Measurements from ENCODE around the gene NAPG. TPM values are rescaled to one million over a fixed set of nuclear protein-coding genes. Genes with fewer than 3 reads are reported as not detected.

Gene NAPG
- total and polyA plus RNA-seq, 4 donors = 12.7 to 37.4 (median 26.2) TPM

GRCh38 chr18:10524507-10525370 is 1.1 kb upstream of the NAPG start:
- TF ChIP-seq CTCF (IDR thresholded peaks at IDR 0.05; ENCODE audit: control extremely low read depth, extremely low read depth) = no peak
- no peaks in the 10 kb centered on the region for H3K9me3 ChIP-seq (ENCODE audit: control insufficient read depth in 4 of 4, insufficient read depth in 3 of 4, low read length in 3 of 4)
- no peak overlapping the region for H3K4me3 ChIP-seq
- 56 to 62% methylated on average over 11 of the region's 11 CpGs for WGBS, 2 donors
- DNase-seq = no peak
- H3K27ac ChIP-seq (ENCODE audit: low read depth in 1 of 2, low read length in 1 of 2) = no peak overlapping the region
- H3K27me3 ChIP-seq (ENCODE audit: control insufficient read depth in 3 of 3, insufficient read depth in 3 of 3, low read length in 2 of 3) = no peaks in the 10 kb centered on the region
- H3K9ac ChIP-seq (ENCODE audit: insufficient read depth in 1 of 2, low read length in 2 of 2) = no peak overlapping the region
- H3K36me3 ChIP-seq (ENCODE audit: control insufficient read depth in 4 of 4, insufficient read depth in 4 of 4, low read length in 4 of 4) = no peaks in the 10 kb centered on the region
- H3K4me1 ChIP-seq (ENCODE audit: control insufficient read depth in 5 of 5, insufficient read depth in 5 of 5, low read length in 5 of 5) = peaks cover 2 to 15% (median 4%) of the 10 kb centered on the region in 5 donors
- no peak for ATAC-seq (ENCODE audit: insufficient read depth, low FRiP score)

- ATAC-seq (ENCODE audit: insufficient read depth, low FRiP score) = no peak
- no peaks in the 10 kb centered on the region for H3K9me3 ChIP-seq (ENCODE audit: control insufficient read depth in 4 of 4, insufficient read depth in 3 of 4, low read length in 3 of 4)
- no peak for TF ChIP-seq CTCF (IDR thresholded peaks at IDR 0.05; ENCODE audit: control extremely low read depth, extremely low read depth)
- no peak for DNase-seq
- peaks cover 0 to 20% (median 6%) of the 10 kb centered on the region in 5 donors for H3K4me1 ChIP-seq (ENCODE audit: control insufficient read depth in 5 of 5, insufficient read depth in 5 of 5, low read length in 5 of 5)
- H3K9ac ChIP-seq (ENCODE audit: insufficient read depth in 1 of 2, low read length in 2 of 2) = no peak overlapping the region
- no peak overlapping the region for H3K4me3 ChIP-seq
- no peaks in the 10 kb centered on the region for H3K36me3 ChIP-seq (ENCODE audit: control insufficient read depth in 4 of 4, insufficient read depth in 4 of 4, low read length in 4 of 4)
- H3K27me3 ChIP-seq (ENCODE audit: control insufficient read depth in 3 of 3, insufficient read depth in 3 of 3, low read length in 2 of 3) = no peaks in the 10 kb centered on the region
- no peak overlapping the region for H3K27ac ChIP-seq (ENCODE audit: low read depth in 1 of 2, low read length in 1 of 2)
- 33 to 52% methylated on average over 7 of the region's 7 CpGs for WGBS, 2 donors
Measured at GRCh38 chr18:10525371-10525691, 496 bp upstream of the NAPG start.

DNA sequence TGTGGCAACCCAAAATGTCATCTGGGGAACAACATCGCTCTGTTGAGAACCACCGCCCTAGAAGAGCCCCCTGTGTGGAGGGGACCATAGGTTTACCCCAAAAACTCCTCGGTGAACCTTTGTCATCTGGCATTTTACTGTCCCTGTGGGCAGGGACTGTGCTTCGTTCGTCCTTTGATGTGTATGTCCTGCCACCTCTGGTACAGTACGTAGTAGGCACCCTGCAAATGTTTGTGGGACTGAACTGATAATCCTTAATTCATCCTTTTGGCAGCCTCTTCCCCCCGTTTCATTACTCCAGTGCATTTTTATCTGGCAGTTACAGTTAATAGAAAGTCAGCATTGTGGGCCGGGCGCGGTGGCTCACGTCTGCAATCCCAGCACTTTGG is 728 bp downstream of the NAPG start:
- TF ChIP-seq CTCF (IDR thresholded peaks at IDR 0.05; ENCODE audit: control extremely low read depth, extremely low read depth) = no peak
- no peak for ATAC-seq (ENCODE audit: insufficient read depth, low FRiP score)

More for the DNA sequence above, 728 bp downstream of the NAPG start:
- DNase-seq = peak in 1 of 3 donors; percentile 15
- WGBS, 2 donors = 7 to 8% methylated on average over 11 of the region's 11 CpGs
- Histone ChIP-seq H3K4me3 (peak overlapping the region; percentile 94), H3K9me3 (ENCODE audit: control insufficient read depth in 4 of 4, insufficient read depth in 3 of 4, low read length in 3 of 4) (no peaks in the 10 kb centered on the region), H3K27ac (ENCODE audit: low read depth in 1 of 2, low read length in 1 of 2) (peak overlapping the region; percentile 87 to 92), H3K4me1 (ENCODE audit: control insufficient read depth in 5 of 5, insufficient read depth in 5 of 5, low read length in 5 of 5) (peaks cover 0 to 24% (median 6%) of the 10 kb centered on the region in 5 donors), H3K9ac (ENCODE audit: insufficient read depth in 1 of 2, low read length in 2 of 2) (peak overlapping the region; percentile 72 to 91), H3K36me3 (ENCODE audit: control insufficient read depth in 4 of 4, insufficient read depth in 4 of 4, low read length in 4 of 4) (no peaks in the 10 kb centered on the region), H3K27me3 (ENCODE audit: control insufficient read depth in 3 of 3, insufficient read depth in 3 of 3, low read length in 2 of 3) (no peaks in the 10 kb centered on the region)
